Activated CD8-positive, alpha-beta T cell treated with anti-CD3 and anti-CD28 coated beads for 36 hours (primary cell): ENCODE measurements around the gene ADGRG6. TPM values are rescaled to one million over a fixed set of nuclear protein-coding genes. Genes with fewer than 3 reads are reported as not detected.

ENCODE experiments used
- ATAC-seq: fragments of 200-7000 bp; cut with Tn5 transposase; one replicate; pipeline ENCODE4 v1.10.0; 2021; ENCODE audit warnings: mild to moderate bottlenecking, moderate library complexity
- CTCF ChIA-PET: fragments of 350-600 bp; sonication (Branson Sonifier 250); formaldehyde crosslinking; loops from one replicate; lab custom pipeline; 2021; ENCODE audit warnings: antibody characterized with exemption; lab: Charles Lee
- POLR2A ChIA-PET: fragments of 350-600 bp; sonication (Branson Sonifier 250); formaldehyde crosslinking; loops from one replicate; lab custom pipeline; 2021; ENCODE audit warnings: antibody characterized with exemption; lab: Charles Lee
- DNase-seq: peaks from one replicate; pipeline ENCODE4 v3.0.0-alpha.2; 2020
- H3K27ac Mint-ChIP-seq: one replicate; pipeline ENCODE4 v1.8.0; 2021; ENCODE audit warnings: mild to moderate bottlenecking, mixed read lengths
- H3K27me3 Mint-ChIP-seq: one replicate; pipeline ENCODE4 v1.8.0; 2021; ENCODE audit warnings: mixed read lengths
- H3K36me3 Mint-ChIP-seq: one replicate; pipeline ENCODE4 v1.8.0; 2021; ENCODE audit warnings: low read depth, mixed read lengths
- H3K4me1 Mint-ChIP-seq: one replicate; pipeline ENCODE4 v1.8.0; 2021; ENCODE audit warnings: low read depth, mixed read lengths
- H3K4me3 Mint-ChIP-seq: one replicate; pipeline ENCODE4 v1.8.0; 2021; ENCODE audit warnings: mild to moderate bottlenecking, moderate library complexity, mixed read lengths
- H3K9me3 Mint-ChIP-seq: one replicate; pipeline ENCODE4 v1.8.0; 2021; ENCODE audit warnings: mixed read lengths
- intact Hi-C: fragments of 100-400 bp; cut with micrococcal nuclease; formaldehyde crosslinking; loops from one replicate; pipeline ENCODE4 v1.10.0; 2022
- total RNA-seq, 2 experiments: library from RNA; stranded (reverse); gene quantifications; one replicate each; pipeline ENCODE4 v1.2.3, GENCODE V29; 2021
- TF ChIP-seq, protein P1 (sequence below): fragments of 200-600 bp; IDR thresholded peaks from one replicate; pipeline ENCODE4 v1.8.0; 2022; ENCODE audit warnings: antibody characterized with exemption, mild to moderate bottlenecking

Gene ADGRG6
- total RNA-seq, 2 experiments from 2014 or later, result 1.3 to 1.5 TPM

- H3K36me3 Mint-ChIP-seq, result no peaks in the 10 kb centered on the region
- no peak for ATAC-seq
- H3K4me1 Mint-ChIP-seq, result peaks cover 2% of the 10 kb centered on the region
- intact Hi-C loops, result no loop called here
- POLR2A ChIA-PET, result no interaction called here
- DNase-seq, result no peak
- H3K27me3 Mint-ChIP-seq, result no peaks in the 10 kb centered on the region
- H3K9me3 Mint-ChIP-seq, result no peaks in the 10 kb centered on the region
- H3K27ac Mint-ChIP-seq, result no peak overlapping the region
- no peak overlapping the region for H3K4me3 Mint-ChIP-seq
- CTCF ChIA-PET, result interaction anchor here (1.7 kb wide), 1 partner anchor 218 kb away, joined by 6 read pairs; no protein-coding TSS in a partner anchor
- TF ChIP-seq, protein P1, sequence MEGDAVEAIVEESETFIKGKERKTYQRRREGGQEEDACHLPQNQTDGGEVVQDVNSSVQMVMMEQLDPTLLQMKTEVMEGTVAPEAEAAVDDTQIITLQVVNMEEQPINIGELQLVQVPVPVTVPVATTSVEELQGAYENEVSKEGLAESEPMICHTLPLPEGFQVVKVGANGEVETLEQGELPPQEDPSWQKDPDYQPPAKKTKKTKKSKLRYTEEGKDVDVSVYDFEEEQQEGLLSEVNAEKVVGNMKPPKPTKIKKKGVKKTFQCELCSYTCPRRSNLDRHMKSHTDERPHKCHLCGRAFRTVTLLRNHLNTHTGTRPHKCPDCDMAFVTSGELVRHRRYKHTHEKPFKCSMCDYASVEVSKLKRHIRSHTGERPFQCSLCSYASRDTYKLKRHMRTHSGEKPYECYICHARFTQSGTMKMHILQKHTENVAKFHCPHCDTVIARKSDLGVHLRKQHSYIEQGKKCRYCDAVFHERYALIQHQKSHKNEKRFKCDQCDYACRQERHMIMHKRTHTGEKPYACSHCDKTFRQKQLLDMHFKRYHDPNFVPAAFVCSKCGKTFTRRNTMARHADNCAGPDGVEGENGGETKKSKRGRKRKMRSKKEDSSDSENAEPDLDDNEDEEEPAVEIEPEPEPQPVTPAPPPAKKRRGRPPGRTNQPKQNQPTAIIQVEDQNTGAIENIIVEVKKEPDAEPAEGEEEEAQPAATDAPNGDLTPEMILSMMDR, result no peak
Observed at GRCh38 chr6:142374091-142374770, 72.4 kb downstream of the ADGRG6 start.

GRCh38 chr6:142374965-142375733 is 73.3 kb downstream of the ADGRG6 start:
- no peak overlapping the region for H3K4me3 Mint-ChIP-seq
- ChIA-PET CTCF (interaction anchor here (1.7 kb wide), 1 partner anchor 219 kb away, joined by 6 read pairs; no protein-coding TSS in a partner anchor), POLR2A (no interaction called here)
- no peaks in the 10 kb centered on the region for H3K36me3 Mint-ChIP-seq
- H3K4me1 Mint-ChIP-seq, result peaks cover 2% of the 10 kb centered on the region
- no peaks in the 10 kb centered on the region for H3K27me3 Mint-ChIP-seq
- DNase-seq (no peak), ATAC-seq (no peak)
- TF ChIP-seq, protein P1, result no peak
- intact Hi-C loops, result no loop called here
- no peak overlapping the region for H3K27ac Mint-ChIP-seq
- H3K9me3 Mint-ChIP-seq, result no peaks in the 10 kb centered on the region

- Mint-ChIP-seq H3K27me3 (no peaks in the 10 kb centered on the region), H3K27ac (no peak overlapping the region), H3K36me3 (no peaks in the 10 kb centered on the region), H3K4me1 (peaks cover 2% of the 10 kb centered on the region), H3K4me3 (no peak overlapping the region), H3K9me3 (no peaks in the 10 kb centered on the region)
- TF ChIP-seq, protein P1, result no peak
- CTCF ChIA-PET, result no interaction called here
- POLR2A ChIA-PET, result no interaction called here
- DNase-seq, result no peak
- no peak for ATAC-seq
- intact Hi-C loops, result no loop called here
Observed at GRCh38 chr6:142376115-142376514, 74.3 kb downstream of the ADGRG6 start.

GRCh38 chr6:142376800-142377496 is 75.1 kb downstream of the ADGRG6 start:
- no peaks in the 10 kb centered on the region for H3K27me3 Mint-ChIP-seq

More at GRCh38 chr6:142376800-142377496, 75.1 kb downstream of the ADGRG6 start:
- Mint-ChIP-seq H3K4me1 (peaks cover 2% of the 10 kb centered on the region), H3K9me3 (no peaks in the 10 kb centered on the region), H3K36me3 (no peaks in the 10 kb centered on the region), H3K27ac (no peak overlapping the region), H3K4me3 (no peak overlapping the region)
- no peak for DNase-seq
- TF ChIP-seq, protein P1, result no peak
- ChIA-PET POLR2A (no interaction called here), CTCF (interaction anchor here (2.0 kb wide), 1 partner anchor 10 kb away, joined by 6 read pairs; no protein-coding TSS in a partner anchor)
- intact Hi-C loops, result no loop called here
- no peak for ATAC-seq
